AG20443 (cell line): ENCODE data around the gene ZNF678.
"Not testable (repeated sequence)": the region's sequence is repeated elsewhere in the genome, so short reads cannot be mapped to it uniquely, and the experiment has no call there.

Experiments
- DNase-seq: peaks from one replicate; pipeline ENCODE4 v3.0.0; 2012; ENCODE audit warnings: low spot score, mixed read lengths

The ZNF678 gene

GRCh38 chr1:227551881-227552280, 11.5 kb upstream of the ZNF678 start:
- DNase-seq, result not testable (repeated sequence)

- no peak for DNase-seq
These were observed 7.1 kb upstream of the ZNF678 start for GRCh38 chr1:227556288-227556687.

GRCh38 chr1:227557962-227558725, 5.2 kb upstream of the ZNF678 start:
- DNase-seq, result no peak

- no peak for DNase-seq
These were observed 4.6 kb upstream of the ZNF678 start for GRCh38 chr1:227558732-227559262.

GRCh38 chr1:227559499-227559898, 3.9 kb upstream of the ZNF678 start:
- no peak for DNase-seq

- no peak for DNase-seq
These were observed 3.4 kb upstream of the ZNF678 start for GRCh38 chr1:227559926-227560325.

GRCh38 chr1:227560393-227561173, 2.8 kb upstream of the ZNF678 start:
- no peak for DNase-seq

GRCh38 chr1:227561241-227561907, 2.0 kb upstream of the ZNF678 start:
- DNase-seq, result no peak

GRCh38 chr1:227562037-227562436, 1.3 kb upstream of the ZNF678 start:
- no peak for DNase-seq

- no peak for DNase-seq
These were observed 428 bp upstream of the ZNF678 start for GRCh38 chr1:227562933-227563323.

- no peak for DNase-seq
These were observed 3.9 kb downstream of the ZNF678 start for GRCh38 chr1:227567256-227567655.

- DNase-seq, result no peak
These were observed 5.2 kb downstream of the ZNF678 start for GRCh38 chr1:227568593-227568992.

GRCh38 chr1:227572752-227573151, 9.4 kb downstream of the ZNF678 start:
- DNase-seq, result no peak

- DNase-seq, result no peak
These were observed 11.6 kb downstream of the ZNF678 start for GRCh38 chr1:227574926-227575325.

GRCh38 chr1:227576189-227576588, 12.8 kb downstream of the ZNF678 start:
- no peak for DNase-seq

GRCh38 chr1:227577500-227577899, 14.1 kb downstream of the ZNF678 start:
- no peak for DNase-seq

GRCh38 chr1:227583354-227583753, 20.0 kb downstream of the ZNF678 start:
- DNase-seq, result no peak

- DNase-seq, result no peak
These were observed 23.4 kb downstream of the ZNF678 start for GRCh38 chr1:227586733-227587132.

- no peak for DNase-seq
These were observed 24.6 kb downstream of the ZNF678 start for GRCh38 chr1:227587968-227588367.

GRCh38 chr1:227588769-227589168, 25.4 kb downstream of the ZNF678 start:
- DNase-seq, result not testable (repeated sequence)

GRCh38 chr1:227589777-227590176, 26.4 kb downstream of the ZNF678 start:
- DNase-seq, result not testable (repeated sequence)

GRCh38 chr1:227596222-227596621, 32.9 kb downstream of the ZNF678 start:
- not testable (repeated sequence) for DNase-seq

GRCh38 chr1:227603327-227603726, 40.0 kb downstream of the ZNF678 start:
- DNase-seq, result no peak
